ENCODE results near the gene PNMA6F.
"Not testable (repeated sequence)": the region's sequence is repeated elsewhere in the genome, so short reads cannot be mapped to it uniquely, and the experiment has no call there.

PNMA6F gene

GRCh38 chrX:153281784-153282183, 39.8 kb downstream of the PNMA6F start:
- in situ Hi-C loops (cut with MboI; ENCODE audit: low sequenced_read_pairs, unreplicated experiment), result not testable (repeated sequence)

DNA sequence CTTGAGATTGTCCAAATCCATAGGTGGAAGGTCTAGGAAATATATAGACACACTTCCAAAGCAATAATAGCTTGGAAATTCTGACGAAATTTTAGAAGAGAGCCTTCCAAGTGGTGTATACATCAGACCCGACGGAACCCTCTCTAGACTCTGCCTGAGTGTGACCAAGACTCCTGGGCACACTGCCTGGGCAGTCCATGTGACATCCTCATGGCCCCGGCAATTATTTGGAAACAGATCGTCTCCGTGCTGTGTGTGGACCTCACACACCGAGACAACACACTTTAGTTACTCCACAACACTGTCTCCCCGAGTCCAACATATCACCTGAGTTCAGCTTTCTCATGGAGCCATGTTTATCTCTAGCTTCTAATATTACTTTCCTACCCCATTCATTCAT, 42.3 kb downstream of the PNMA6F start:
- DNase-seq (ENCODE audit: low spot score); in situ Hi-C loops (cut with MboI; ENCODE audit: low sequenced_read_pairs, unreplicated experiment): not testable (repeated sequence)

More at GRCh38 chrX:153281784-153282183, 39.8 kb downstream of the PNMA6F start:
- DNase-seq (ENCODE audit: low spot score), result not testable (repeated sequence)

DNA sequence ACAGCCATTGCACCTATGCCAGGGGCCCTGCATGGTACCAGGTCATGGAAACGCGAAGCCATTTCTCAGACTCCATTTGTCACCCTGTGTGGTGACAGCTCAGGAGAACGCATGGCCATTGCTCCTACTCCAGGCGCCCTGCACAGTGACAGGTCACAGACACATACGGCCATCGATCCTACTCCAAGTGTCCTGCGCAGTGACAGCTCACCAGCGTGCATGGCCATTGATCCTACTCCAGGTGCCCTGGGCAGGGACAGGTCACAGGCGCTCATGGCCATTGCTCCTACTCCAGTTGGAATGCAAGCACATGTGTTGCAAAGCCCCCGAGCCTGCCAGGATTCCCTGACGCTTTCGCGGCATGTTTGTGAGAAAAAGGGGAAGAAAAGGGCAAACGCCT, 45.5 kb downstream of the PNMA6F start:
- in situ Hi-C loops (cut with MboI; ENCODE audit: low sequenced_read_pairs, unreplicated experiment); DNase-seq (ENCODE audit: low spot score): not testable (repeated sequence)

- DNase-seq (ENCODE audit: low spot score); in situ Hi-C loops (cut with MboI; ENCODE audit: low sequenced_read_pairs, unreplicated experiment): not testable (repeated sequence)
These were observed 46.1 kb downstream of the PNMA6F start for GRCh38 chrX:153275418-153275817.

GRCh38 chrX:153272584-153272983, 49.0 kb downstream of the PNMA6F start:
- in situ Hi-C loops (cut with MboI; ENCODE audit: low sequenced_read_pairs, unreplicated experiment); DNase-seq (ENCODE audit: low spot score): not testable (repeated sequence)

GRCh38 chrX:153272070-153272469, 49.5 kb downstream of the PNMA6F start:
- DNase-seq (ENCODE audit: low spot score); in situ Hi-C loops (cut with MboI; ENCODE audit: low sequenced_read_pairs, unreplicated experiment): not testable (repeated sequence)

Measured in GM13976 (cell line).